Chondrocyte (in vitro differentiated cells): ENCODE data around the gene FCRL2. TPM values are rescaled to one million over a fixed set of nuclear protein-coding genes. Genes with fewer than 3 reads are reported as not detected.
"Not testable (repeated sequence)": the region's sequence is repeated elsewhere in the genome, so short reads cannot be mapped to it uniquely, and the experiment has no call there.

Experiments used
- DNase-seq: peaks from one replicate; pipeline ENCODE4 v3.0.0; 2021; ENCODE audit warnings: mixed read lengths, low spot score
- H3K27ac Mint-ChIP-seq: one replicate; pipeline ENCODE4 v1.8.0; 2021; ENCODE audit warnings: mild to moderate bottlenecking, moderate library complexity, mixed read lengths; ENCODE audit not compliant: unreplicated experiment
- H3K27me3 Mint-ChIP-seq: 2 replicates; pipeline ENCODE4 v1.8.0; 2021; ENCODE audit warnings: low read depth, mixed read lengths
- H3K36me3 Mint-ChIP-seq: 2 replicates; pipeline ENCODE4 v1.8.0; 2021; ENCODE audit warnings: low read depth, mixed read lengths
- H3K4me1 Mint-ChIP-seq: 2 replicates; pipeline ENCODE4 v1.8.0; 2021; ENCODE audit warnings: low read depth, mild to moderate bottlenecking, mixed read lengths
- H3K4me3 Mint-ChIP-seq: one replicate; pipeline ENCODE4 v1.8.0; 2021; ENCODE audit warnings: mild to moderate bottlenecking, moderate library complexity, mixed read lengths; ENCODE audit not compliant: unreplicated experiment
- H3K9me3 Mint-ChIP-seq: 2 replicates; pipeline ENCODE4 v1.8.0; 2021; ENCODE audit warnings: low read depth, mixed read lengths
- CTCF ChIP-seq: fragments of 200-600 bp; sonication (generic); IDR thresholded peaks from 2 replicates; pipeline ENCODE4 v1.5.0; 2021; ENCODE audit warnings: antibody characterized with exemption, mild to moderate bottlenecking, moderate library complexity
- total RNA-seq: library from RNA; stranded (reverse); gene quantifications from 3 replicates; pipeline ENCODE4 v1.2.1, GENCODE V29; 2021

FCRL2 gene
- total RNA-seq, 1 donor from 2014 or later: not detected

- no peaks in the 10 kb centered on the region for H3K9me3 Mint-ChIP-seq
- H3K27me3 Mint-ChIP-seq: peaks cover 3% of the 10 kb centered on the region
- DNase-seq: no peak
- no peak overlapping the region for H3K27ac Mint-ChIP-seq
- H3K36me3 Mint-ChIP-seq: no peaks in the 10 kb centered on the region
- H3K4me1 Mint-ChIP-seq: no peaks in the 10 kb centered on the region
- no peak overlapping the region for H3K4me3 Mint-ChIP-seq
- no peak for TF ChIP-seq CTCF
These were observed 23.3 kb downstream of the FCRL2 start for GRCh38 chr1:157753611-157754010.

- no peaks in the 10 kb centered on the region for H3K36me3 Mint-ChIP-seq
- H3K27ac Mint-ChIP-seq: no peak overlapping the region
- no peaks in the 10 kb centered on the region for H3K4me1 Mint-ChIP-seq
- H3K27me3 Mint-ChIP-seq: peaks cover 3% of the 10 kb centered on the region
- no peak for TF ChIP-seq CTCF
- no peaks in the 10 kb centered on the region for H3K9me3 Mint-ChIP-seq
- H3K4me3 Mint-ChIP-seq: no peak overlapping the region
- no peak for DNase-seq
These were observed 25.6 kb downstream of the FCRL2 start for GRCh38 chr1:157751283-157751682.

- DNase-seq: no peak
- TF ChIP-seq CTCF: no peak
- H3K4me3 Mint-ChIP-seq: no peak overlapping the region
- H3K36me3 Mint-ChIP-seq: no peaks in the 10 kb centered on the region
- no peaks in the 10 kb centered on the region for H3K9me3 Mint-ChIP-seq
- H3K4me1 Mint-ChIP-seq: no peaks in the 10 kb centered on the region
- peaks cover 3% of the 10 kb centered on the region for H3K27me3 Mint-ChIP-seq
- H3K27ac Mint-ChIP-seq: no peak overlapping the region
These were observed 28.6 kb downstream of the FCRL2 start for GRCh38 chr1:157748262-157748817.

- Mint-ChIP-seq H3K4me1 (no peaks in the 10 kb centered on the region), H3K4me3 (no peak overlapping the region), H3K27me3 (peaks cover 2% of the 10 kb centered on the region), H3K36me3 (no peaks in the 10 kb centered on the region), H3K27ac (no peak overlapping the region), H3K9me3 (no peaks in the 10 kb centered on the region)
- no peak for TF ChIP-seq CTCF
- DNase-seq: no peak
These were observed 37.6 kb downstream of the FCRL2 start for GRCh38 chr1:157739229-157739901.

- not testable (repeated sequence) for H3K36me3 Mint-ChIP-seq, DNase-seq, H3K27ac Mint-ChIP-seq, H3K4me3 Mint-ChIP-seq, H3K27me3 Mint-ChIP-seq, H3K9me3 Mint-ChIP-seq, H3K4me1 Mint-ChIP-seq
These were observed 40.9 kb downstream of the FCRL2 start for GRCh38 chr1:157735991-157736390.

GRCh38 chr1:157734321-157734720 lies 42.6 kb downstream of the FCRL2 start:
- H3K9me3 Mint-ChIP-seq: peaks cover 7% of the 10 kb centered on the region

More at GRCh38 chr1:157734321-157734720, 42.6 kb downstream of the FCRL2 start:
- H3K27me3 Mint-ChIP-seq: peaks cover 2% of the 10 kb centered on the region
- H3K4me3 Mint-ChIP-seq: no peak overlapping the region
- H3K27ac Mint-ChIP-seq: no peak overlapping the region
- DNase-seq: no peak
- no peak for TF ChIP-seq CTCF
- H3K4me1 Mint-ChIP-seq: no peaks in the 10 kb centered on the region
- H3K36me3 Mint-ChIP-seq: no peaks in the 10 kb centered on the region
